Stimulated activated CD4-positive, alpha-beta T cell treated with anti-CD3 and anti-CD28 coated beads, Interleukin-4, amount 100 ng/mL, for 48 hours (primary cell): ENCODE data around the gene ZNF813.

Experiments used
- DNase-seq, 2 donors: peaks; one replicate each; pipeline ENCODE4 v3.0.0-alpha.2; 2020; ENCODE audit warnings: low read depth in 2 of 2

ZNF813 gene

GRCh38 chr19:53520547-53521372, 53.2 kb downstream of the ZNF813 start:
- DNase-seq, result peak; percentile 67 to 83

- DNase-seq, result no peak
Measured at GRCh38 chr19:53521373-53522202, 54.1 kb downstream of the ZNF813 start.

- DNase-seq, result no peak
Measured at GRCh38 chr19:53525922-53526321, 58.4 kb downstream of the ZNF813 start.

GRCh38 chr19:53530622-53531021, 63.1 kb downstream of the ZNF813 start:
- no peak for DNase-seq

- no peak for DNase-seq
Measured at GRCh38 chr19:53531457-53531856, 63.9 kb downstream of the ZNF813 start.

GRCh38 chr19:53532362-53532761, 64.8 kb downstream of the ZNF813 start:
- DNase-seq, result no peak

GRCh38 chr19:53536225-53536548, 68.7 kb downstream of the ZNF813 start:
- no peak for DNase-seq

- DNase-seq, result no peak
Measured at GRCh38 chr19:53537121-53537520, 69.6 kb downstream of the ZNF813 start.

- peak; percentile 73 to 81 for DNase-seq
Measured at GRCh38 chr19:53537521-53538377, 70.2 kb downstream of the ZNF813 start, which contains the start of gene ZNF331. Gene ZNF331 (plus strand): TSS chr19:53538145. CDS start chr19:53569377, 31,232 bp downstream.

GRCh38 chr19:53538378-53539109, 71.0 kb downstream of the ZNF813 start:
- DNase-seq, result peak in 1 of 2 donors; percentile 2

GRCh38 chr19:53540091-53540490, 72.6 kb downstream of the ZNF813 start:
- DNase-seq, result no peak

GRCh38 chr19:53541971-53542370, 74.4 kb downstream of the ZNF813 start:
- no peak for DNase-seq

GRCh38 chr19:53545271-53546065, 77.9 kb downstream of the ZNF813 start:
- DNase-seq, result no peak
